Activated T-cell treated with anti-CD3 and anti-CD28 coated beads, Interleukin-2, amount 50 U/mL, for 4 hours (primary cell): ENCODE data around the gene GRK1. TPM values are rescaled to one million over a fixed set of nuclear protein-coding genes. Genes with fewer than 3 reads are reported as not detected.

ENCODE experiments used
- ATAC-seq, 2 donors: fragments of 200-7000 bp; cut with Tn5 transposase; one replicate each; pipeline ENCODE4 v1.10.0; 2021
- DNase-seq: peaks from one replicate; pipeline ENCODE4 v3.0.0-alpha.2; 2020
- H3K27me3 Mint-ChIP-seq: one replicate; pipeline ENCODE4 v1.8.0; 2021; ENCODE audit warnings: low read depth, mixed read lengths
- H3K36me3 Mint-ChIP-seq: one replicate; pipeline ENCODE4 v1.8.0; 2022; ENCODE audit warnings: mixed read lengths; ENCODE audit not compliant: insufficient read depth
- H3K4me1 Mint-ChIP-seq: one replicate; pipeline ENCODE4 v1.8.0; 2021; ENCODE audit warnings: low read depth, mixed read lengths
- H3K4me3 Mint-ChIP-seq: one replicate; pipeline ENCODE4 v1.8.0; 2021; ENCODE audit warnings: mild to moderate bottlenecking, moderate library complexity, mixed read lengths
- H3K9me3 Mint-ChIP-seq: one replicate; pipeline ENCODE4 v1.8.0; 2021; ENCODE audit warnings: mixed read lengths
- total RNA-seq, 3 donors: library from RNA; stranded (reverse); gene quantifications; one replicate each; pipeline ENCODE4 v1.2.1, GENCODE V29; 2021

GRK1 gene
- total RNA-seq, 3 donors from 2014 or later: 0.05 TPM; not detected in 2

DNA sequence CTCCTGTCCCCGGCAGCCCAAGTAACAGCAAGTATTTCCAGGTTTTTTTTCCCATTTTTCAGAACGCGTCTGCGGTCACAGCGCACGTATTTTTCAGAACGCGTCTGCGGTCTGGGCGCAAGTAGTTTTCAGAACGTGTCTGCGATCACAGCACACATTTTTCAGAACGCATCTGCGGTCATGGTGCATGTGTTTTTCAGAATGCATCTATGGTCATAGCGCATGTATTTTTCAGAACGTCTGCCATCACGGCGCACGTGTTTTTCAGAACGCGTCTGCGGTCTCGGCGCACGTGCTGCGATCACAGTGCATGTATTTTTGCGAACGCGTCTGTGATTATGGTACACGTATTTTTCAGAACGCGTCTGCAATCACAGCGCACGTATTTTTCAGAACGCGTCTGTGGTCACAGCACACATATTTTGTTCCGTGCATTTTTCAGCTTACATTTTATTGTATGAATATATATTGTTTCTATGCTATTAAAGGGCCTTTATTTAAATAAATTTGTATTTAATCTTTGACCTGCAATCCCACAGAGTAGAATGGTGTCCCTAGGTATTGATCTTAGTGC is 28.8 kb upstream of the GRK1 start:
- Mint-ChIP-seq H3K36me3 (peaks cover 54% of the 10 kb centered on the region), H3K4me1 (peaks cover 19% of the 10 kb centered on the region), H3K4me3 (no peak overlapping the region), H3K9me3 (peaks cover 3% of the 10 kb centered on the region), H3K27me3 (no peaks in the 10 kb centered on the region)
- ATAC-seq: no peak
- DNase-seq: no peak

DNA sequence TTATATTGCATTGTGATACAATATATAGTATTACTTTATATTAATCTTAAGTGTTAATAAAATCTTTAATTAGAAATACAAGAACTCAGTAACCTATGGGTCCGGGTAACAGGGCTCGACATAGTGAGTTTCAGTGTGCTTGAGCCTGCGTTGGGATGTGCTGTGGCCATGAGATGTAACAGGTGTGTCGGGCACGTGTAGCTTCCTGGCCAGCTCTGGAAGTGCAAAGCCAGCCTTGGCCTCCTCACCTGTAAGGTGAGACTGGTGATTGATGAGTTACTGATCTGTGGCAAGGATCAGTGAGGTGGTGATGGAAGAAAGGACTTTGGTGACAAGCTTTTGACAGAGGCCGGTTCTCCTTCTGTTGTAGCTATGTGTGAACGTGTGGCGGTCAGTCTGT is 28.2 kb upstream of the GRK1 start:
- H3K27me3 Mint-ChIP-seq: no peaks in the 10 kb centered on the region
- peaks cover 50% of the 10 kb centered on the region for H3K36me3 Mint-ChIP-seq
- no peak overlapping the region for H3K4me3 Mint-ChIP-seq
- ATAC-seq: no peak
- no peak for DNase-seq
- peaks cover 14% of the 10 kb centered on the region for H3K4me1 Mint-ChIP-seq
- H3K9me3 Mint-ChIP-seq: peaks cover 3% of the 10 kb centered on the region

DNA sequence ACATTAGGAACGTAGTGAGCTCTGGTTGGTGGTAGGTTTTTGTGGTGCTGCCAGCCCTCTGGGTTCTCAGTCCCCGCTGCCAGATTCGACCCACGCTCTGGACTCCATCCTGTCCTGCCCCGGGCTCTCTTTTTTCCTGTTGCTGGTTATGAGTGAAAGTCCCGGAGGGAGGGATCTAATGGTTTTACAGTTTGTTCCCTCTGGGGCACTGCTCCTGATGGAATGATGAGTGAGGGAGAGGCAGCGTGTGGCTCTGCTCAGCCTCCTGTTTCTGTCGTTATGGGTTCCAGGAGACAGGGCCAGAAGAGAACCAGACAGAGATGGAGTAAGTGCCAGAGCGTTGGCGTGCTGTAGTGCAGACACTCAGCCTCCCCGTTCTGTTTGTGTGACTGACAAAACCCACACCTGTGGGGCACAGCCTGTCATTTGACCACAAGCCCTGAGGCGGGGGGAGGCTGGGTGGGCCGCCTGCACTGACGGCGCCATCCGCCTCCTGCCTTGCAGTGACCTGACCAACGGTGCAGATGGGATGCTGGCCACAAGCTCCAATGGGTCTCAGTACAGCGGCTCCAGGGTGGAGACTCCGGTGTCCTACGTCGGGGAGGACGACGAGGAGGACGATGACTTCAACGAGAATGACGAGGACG is 27.3 kb upstream of the GRK1 start:
- Mint-ChIP-seq H3K9me3 (peaks cover 3% of the 10 kb centered on the region), H3K27me3 (no peaks in the 10 kb centered on the region), H3K4me3 (no peak overlapping the region), H3K36me3 (peaks cover 43% of the 10 kb centered on the region), H3K4me1 (peaks cover 5% of the 10 kb centered on the region)
- ATAC-seq (no peak), DNase-seq (no peak)

DNA sequence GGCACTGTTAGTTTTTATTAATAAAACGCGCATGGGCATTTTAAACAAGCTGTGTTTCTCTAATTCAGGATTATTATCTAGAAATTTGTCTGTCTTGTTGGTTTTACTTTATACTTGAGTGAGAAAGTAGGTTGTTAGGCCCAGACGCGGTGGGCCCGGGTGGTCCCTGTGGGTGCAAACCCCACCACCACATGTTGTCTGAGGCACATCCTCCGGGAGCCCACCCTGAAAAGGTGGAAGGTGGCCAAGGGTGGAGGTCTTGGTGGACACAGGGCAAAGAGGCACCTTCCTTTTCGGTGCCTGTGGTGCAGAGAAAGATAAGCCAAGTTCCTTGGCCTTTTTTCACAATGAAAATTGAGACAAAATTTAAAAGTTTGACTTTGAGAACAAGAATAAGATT is 25.6 kb upstream of the GRK1 start:
- peaks cover 5% of the 10 kb centered on the region for H3K4me1 Mint-ChIP-seq
- no peak overlapping the region for H3K4me3 Mint-ChIP-seq
- ATAC-seq (no peak), DNase-seq (no peak)
- peaks cover 41% of the 10 kb centered on the region for H3K36me3 Mint-ChIP-seq
- no peaks in the 10 kb centered on the region for H3K27me3 Mint-ChIP-seq
- H3K9me3 Mint-ChIP-seq: peaks cover 3% of the 10 kb centered on the region

DNA sequence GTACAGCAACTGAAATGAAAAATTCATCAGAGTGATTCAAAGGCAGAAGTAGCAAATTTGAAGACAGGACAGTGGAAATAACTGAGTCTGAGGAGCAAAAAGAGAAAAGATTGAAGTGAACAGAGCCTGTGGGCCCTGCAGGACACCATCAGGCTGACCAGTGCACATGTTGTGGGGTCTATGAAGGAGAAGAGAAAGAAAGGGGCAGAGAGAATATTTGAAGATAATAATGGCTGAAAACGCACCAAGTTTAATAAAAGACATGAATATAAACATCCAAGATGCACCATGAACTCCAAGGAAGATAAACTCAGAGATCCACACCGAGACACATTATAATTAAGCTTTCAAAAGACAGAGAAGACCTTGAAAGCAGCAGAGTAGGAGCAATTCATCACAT is 24.5 kb upstream of the GRK1 start:
- Mint-ChIP-seq H3K27me3 (no peaks in the 10 kb centered on the region), H3K9me3 (peaks cover 3% of the 10 kb centered on the region), H3K36me3 (peaks cover 36% of the 10 kb centered on the region), H3K4me3 (no peak overlapping the region), H3K4me1 (peaks cover 13% of the 10 kb centered on the region)
- no peak for DNase-seq
- no peak for ATAC-seq

DNA sequence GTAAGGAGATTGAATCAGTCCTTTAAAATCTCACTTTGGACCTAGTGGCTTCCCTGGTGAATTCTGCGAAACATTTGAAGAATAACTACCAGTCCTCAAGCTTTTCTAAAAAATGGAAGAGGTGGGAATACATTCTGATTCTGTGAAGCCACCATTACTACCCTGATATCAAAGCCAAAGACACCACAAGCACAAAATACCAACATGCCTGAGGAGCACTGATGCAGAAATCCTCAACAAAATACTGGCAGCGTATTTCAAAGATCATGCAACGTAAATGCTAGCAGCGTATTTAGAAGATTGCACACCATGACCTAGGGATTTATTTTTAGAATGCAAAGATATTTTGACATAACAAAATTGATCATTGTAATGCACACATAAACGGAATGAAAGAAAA is 23.4 kb upstream of the GRK1 start:
- H3K4me3 Mint-ChIP-seq: no peak overlapping the region
- peaks cover 29% of the 10 kb centered on the region for H3K36me3 Mint-ChIP-seq
- peaks cover 3% of the 10 kb centered on the region for H3K9me3 Mint-ChIP-seq
- no peaks in the 10 kb centered on the region for H3K27me3 Mint-ChIP-seq
- peaks cover 18% of the 10 kb centered on the region for H3K4me1 Mint-ChIP-seq
- ATAC-seq: no peak
- DNase-seq: no peak

DNA sequence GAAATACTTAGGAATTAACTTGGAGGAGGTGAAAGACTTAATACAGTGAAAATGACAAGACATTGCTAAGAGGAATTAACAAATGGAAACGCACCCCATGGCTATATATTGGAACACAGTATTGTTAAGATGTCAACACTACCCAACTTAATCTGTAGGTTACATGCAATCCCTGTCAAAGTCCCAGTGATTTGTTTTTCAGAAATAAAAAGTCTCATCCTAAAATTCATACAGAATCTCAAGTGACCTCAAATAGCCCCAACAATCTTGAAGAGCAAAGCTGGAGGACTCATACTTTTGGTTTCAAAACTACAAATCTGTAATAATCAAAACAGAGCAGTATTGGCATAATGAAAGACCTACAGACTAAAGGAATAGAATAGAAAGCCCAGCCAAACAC is 22.2 kb upstream of the GRK1 start:
- peaks cover 18% of the 10 kb centered on the region for H3K4me1 Mint-ChIP-seq
- ATAC-seq (no peak), DNase-seq (no peak)
- no peaks in the 10 kb centered on the region for H3K27me3 Mint-ChIP-seq
- H3K4me3 Mint-ChIP-seq: no peak overlapping the region
- H3K36me3 Mint-ChIP-seq: peaks cover 22% of the 10 kb centered on the region
- H3K9me3 Mint-ChIP-seq: peaks cover 3% of the 10 kb centered on the region

DNA sequence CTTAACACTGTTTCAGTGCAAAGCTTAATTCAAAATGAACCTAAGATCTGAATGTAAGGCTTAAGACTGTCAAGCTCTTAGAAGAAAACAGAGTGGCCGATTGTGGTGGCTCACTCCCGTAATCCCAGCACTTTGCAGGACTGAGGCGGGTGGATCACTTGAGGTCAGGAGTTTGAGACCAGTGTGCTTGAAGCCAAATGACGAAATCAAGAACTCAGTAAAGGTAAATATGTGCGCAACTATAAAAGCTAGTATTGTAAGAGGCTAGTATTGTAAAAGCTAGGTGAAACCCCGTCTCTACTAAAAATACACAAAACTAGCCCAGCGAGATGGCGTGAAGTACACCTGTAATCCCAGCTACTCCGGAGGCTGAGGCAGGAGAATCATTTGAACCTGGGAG is 21.7 kb upstream of the GRK1 start:
- H3K4me3 Mint-ChIP-seq: no peak overlapping the region
- DNase-seq: no peak
- no peaks in the 10 kb centered on the region for H3K27me3 Mint-ChIP-seq
- no peak for ATAC-seq
- H3K9me3 Mint-ChIP-seq: peaks cover 3% of the 10 kb centered on the region
- peaks cover 17% of the 10 kb centered on the region for H3K36me3 Mint-ChIP-seq
- H3K4me1 Mint-ChIP-seq: peaks cover 18% of the 10 kb centered on the region

DNA sequence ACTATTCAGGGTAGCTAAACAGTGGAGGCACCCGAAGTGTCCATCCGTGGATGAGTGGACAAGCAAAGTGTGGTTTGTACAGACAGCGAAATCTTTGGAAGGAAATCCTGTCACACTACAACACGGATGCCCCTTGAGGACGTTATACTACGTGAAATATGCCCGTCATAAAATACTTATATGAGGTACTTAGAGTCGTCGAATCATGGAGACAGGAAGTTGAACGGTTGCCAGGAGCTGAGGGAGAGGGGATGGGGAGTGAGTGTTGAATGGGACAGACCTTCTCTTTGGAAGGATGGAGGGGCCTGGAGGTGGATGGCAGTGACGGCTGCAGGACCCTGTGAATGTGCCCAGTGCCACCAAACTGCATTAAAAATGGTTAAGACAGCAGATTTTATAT is 20.6 kb upstream of the GRK1 start:
- Mint-ChIP-seq H3K27me3 (no peaks in the 10 kb centered on the region), H3K36me3 (peaks cover 9% of the 10 kb centered on the region), H3K4me1 (peaks cover 18% of the 10 kb centered on the region), H3K9me3 (peaks cover 3% of the 10 kb centered on the region), H3K4me3 (no peak overlapping the region)
- ATAC-seq (no peak), DNase-seq (no peak)

DNA sequence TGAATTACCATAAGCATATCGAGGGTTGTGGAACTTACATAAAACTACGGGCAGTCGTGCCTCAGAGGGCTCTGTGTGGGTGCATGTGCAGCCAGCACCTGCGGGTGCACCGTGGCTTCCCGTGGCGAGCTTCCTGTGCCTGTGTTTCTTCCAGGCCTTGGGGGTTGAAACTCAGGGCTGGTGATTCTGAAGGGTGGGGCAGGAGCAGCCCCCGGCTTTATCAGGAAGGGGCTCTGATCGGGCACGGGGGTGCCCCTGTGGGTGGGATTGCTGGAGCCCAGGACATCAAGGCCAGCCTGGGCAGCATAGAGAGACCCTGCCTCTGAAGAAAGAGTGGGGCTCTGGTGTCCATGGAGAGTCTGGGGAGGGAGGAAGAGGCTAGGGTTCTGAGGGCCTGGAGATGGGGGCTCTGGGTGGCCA is 20.1 kb upstream of the GRK1 start:
- Mint-ChIP-seq H3K4me1 (peaks cover 18% of the 10 kb centered on the region), H3K9me3 (peaks cover 3% of the 10 kb centered on the region), H3K4me3 (no peak overlapping the region), H3K36me3 (peaks cover 6% of the 10 kb centered on the region), H3K27me3 (no peaks in the 10 kb centered on the region)
- ATAC-seq (peak in 1 of 2 donors; percentile 32), DNase-seq (no peak)

DNA sequence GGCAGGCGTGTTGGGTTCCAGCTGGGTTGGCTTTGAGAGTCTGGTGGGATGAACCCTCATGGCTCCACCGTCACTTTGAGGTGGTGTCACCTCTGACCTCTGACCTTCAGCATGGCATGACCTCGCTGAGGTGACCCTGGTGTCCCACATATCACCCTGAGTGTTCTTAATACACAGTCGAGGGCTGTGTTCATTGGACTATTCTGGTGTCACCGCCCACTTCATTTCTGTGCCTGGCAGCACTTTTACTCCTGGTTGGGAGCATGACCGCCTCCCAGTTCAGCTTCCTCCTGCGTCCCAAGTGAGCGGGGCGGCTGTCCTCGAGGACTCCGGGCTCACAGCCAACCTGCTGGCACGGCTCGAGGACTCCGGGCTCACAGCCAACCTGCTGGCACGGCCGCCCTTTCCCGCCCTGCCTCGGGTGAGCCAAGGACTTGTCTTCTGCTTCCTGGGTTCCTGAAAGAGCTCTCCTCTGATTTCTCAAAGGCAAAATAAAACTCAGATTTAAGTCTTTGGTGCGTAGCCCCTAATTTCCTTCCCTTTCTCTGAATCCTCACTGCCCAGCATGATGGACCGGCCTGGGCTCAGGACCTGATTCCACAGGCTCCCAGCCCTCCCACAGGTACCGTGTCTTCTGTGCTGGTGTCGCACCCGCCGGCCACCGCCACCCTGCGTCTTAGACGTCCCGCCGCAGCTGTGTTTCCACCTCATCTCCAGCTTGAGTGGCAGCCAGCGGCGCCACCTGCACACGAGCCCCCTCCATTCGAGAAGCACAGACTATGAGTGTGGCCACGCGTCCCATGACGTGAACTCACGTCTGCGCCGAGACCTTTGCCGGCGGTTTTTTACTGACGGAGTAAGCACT is 19.4 kb upstream of the GRK1 start:
- ATAC-seq: no peak
- Mint-ChIP-seq H3K9me3 (peaks cover under 1% of the 10 kb centered on the region), H3K4me3 (no peak overlapping the region), H3K36me3 (peaks cover 1% of the 10 kb centered on the region), H3K27me3 (no peaks in the 10 kb centered on the region), H3K4me1 (peaks cover 18% of the 10 kb centered on the region)
- no peak for DNase-seq

DNA sequence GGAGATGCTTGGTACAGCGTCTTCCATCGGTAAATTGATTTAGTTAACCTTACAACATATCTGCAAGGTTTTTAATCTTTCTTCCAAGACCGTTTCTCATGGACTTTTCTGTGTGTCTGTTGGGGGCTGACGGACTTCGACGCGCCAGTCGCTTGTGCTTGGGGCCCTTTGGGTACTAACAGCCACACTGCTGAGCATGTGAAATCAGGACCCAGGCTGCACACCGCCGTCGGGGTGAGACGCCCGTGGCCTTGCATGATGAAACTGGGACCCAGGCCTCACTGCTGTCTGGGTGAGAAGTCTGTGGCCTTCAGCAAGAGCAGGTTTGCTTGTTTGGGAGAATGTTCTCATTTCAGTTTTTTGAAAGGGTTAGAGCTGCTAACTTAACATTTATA is 18.8 kb upstream of the GRK1 start:
- ATAC-seq (no peak), DNase-seq (no peak)
- no peaks in the 10 kb centered on the region for H3K27me3 Mint-ChIP-seq
- no peak overlapping the region for H3K4me3 Mint-ChIP-seq
- H3K4me1 Mint-ChIP-seq: peaks cover 18% of the 10 kb centered on the region
- H3K36me3 Mint-ChIP-seq: no peaks in the 10 kb centered on the region
- no peaks in the 10 kb centered on the region for H3K9me3 Mint-ChIP-seq

DNA sequence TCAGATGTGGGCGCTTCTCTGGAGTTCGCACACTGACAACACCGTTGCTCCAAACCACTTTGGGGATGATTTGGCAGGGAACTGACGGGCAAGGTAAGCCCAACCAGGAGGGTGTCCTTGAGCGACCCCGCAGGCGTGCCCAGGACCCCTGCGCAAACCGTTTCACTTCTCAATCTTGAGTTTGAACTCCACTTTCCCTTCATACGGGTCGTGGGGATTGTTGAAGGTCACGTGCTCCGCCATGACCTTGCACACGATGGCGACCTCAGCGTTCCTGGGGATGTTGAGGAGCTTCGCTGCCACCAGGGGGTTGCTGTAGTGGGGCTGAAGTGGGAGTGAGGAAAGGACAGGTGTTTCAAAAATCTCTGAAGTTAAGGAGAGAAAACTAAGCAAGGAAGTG is 17.8 kb upstream of the GRK1 start:
- H3K27me3 Mint-ChIP-seq: no peaks in the 10 kb centered on the region
- DNase-seq: no peak
- H3K4me3 Mint-ChIP-seq: no peak overlapping the region

DNA sequence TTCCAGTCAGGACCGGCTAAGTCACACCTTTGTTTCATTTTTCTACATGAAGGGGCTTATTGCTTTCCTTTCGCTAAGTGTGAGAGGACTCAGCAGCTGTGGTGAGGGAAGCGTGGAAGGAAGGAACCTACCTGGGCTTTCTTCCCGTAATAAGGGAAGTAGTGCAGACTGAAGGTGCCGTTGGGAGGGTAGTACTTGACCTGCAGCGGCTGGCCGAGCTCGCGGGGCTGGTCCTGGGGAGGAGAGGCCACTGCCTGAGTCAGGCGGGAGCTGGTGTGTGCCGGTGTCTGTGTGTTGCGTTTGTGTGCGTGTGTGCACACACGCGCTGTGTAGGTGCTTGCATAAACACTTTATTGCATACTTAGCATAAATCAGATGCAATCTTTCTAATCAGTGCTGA is 16.7 kb upstream of the GRK1 start:
- ATAC-seq (no peak), DNase-seq (no peak)
- H3K4me3 Mint-ChIP-seq: no peak overlapping the region
- H3K9me3 Mint-ChIP-seq: no peaks in the 10 kb centered on the region
- H3K27me3 Mint-ChIP-seq: no peaks in the 10 kb centered on the region
- H3K4me1 Mint-ChIP-seq: peaks cover 25% of the 10 kb centered on the region
- no peaks in the 10 kb centered on the region for H3K36me3 Mint-ChIP-seq

More for the DNA sequence above, 17.8 kb upstream of the GRK1 start:
- Mint-ChIP-seq H3K36me3 (no peaks in the 10 kb centered on the region), H3K9me3 (no peaks in the 10 kb centered on the region), H3K4me1 (peaks cover 25% of the 10 kb centered on the region)
- no peak for ATAC-seq

DNA sequence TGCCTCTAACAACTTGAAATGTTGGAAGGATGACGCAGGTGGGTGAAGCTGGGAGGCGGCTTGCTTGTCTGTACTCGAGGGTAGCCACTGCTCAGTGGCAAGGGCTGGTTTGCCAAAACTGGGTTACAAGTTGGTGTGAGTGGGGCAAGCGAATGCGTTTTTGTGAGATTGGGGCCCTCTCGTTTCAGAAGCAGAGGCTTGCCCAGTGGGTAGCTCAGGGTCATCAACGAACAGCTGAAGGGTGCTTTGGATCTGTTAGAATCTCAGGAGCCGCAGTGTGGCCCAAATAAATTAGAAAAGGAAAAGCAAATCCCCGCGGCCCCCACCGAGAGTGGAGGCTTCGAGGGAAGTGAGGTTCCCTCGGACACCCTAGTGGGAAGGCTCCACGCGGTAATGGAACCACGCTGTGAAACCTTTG is 16.3 kb upstream of the GRK1 start:
- H3K4me1 Mint-ChIP-seq: peaks cover 25% of the 10 kb centered on the region
- H3K4me3 Mint-ChIP-seq: no peak overlapping the region
- H3K36me3 Mint-ChIP-seq: no peaks in the 10 kb centered on the region
- H3K27me3 Mint-ChIP-seq: no peaks in the 10 kb centered on the region
- ATAC-seq: no peak
- no peaks in the 10 kb centered on the region for H3K9me3 Mint-ChIP-seq
- DNase-seq: no peak
